ENCODE data around the gene TRIM39. TPM values are rescaled to one million over a fixed set of nuclear protein-coding genes. Genes with fewer than 3 reads are reported as not detected.

Gene TRIM39
- total and polyA plus RNA-seq, 2 of the 4 experiments (the other 2 are of a cell fraction) = 7.5 to 10.0 TPM

- no peak overlapping the region for H2AFZ ChIP-seq (replicated peaks; ENCODE audit: low read length, poor library complexity)
- H2AK9ac ChIP-seq (replicated peaks; ENCODE audit: low read depth, low read length, poor library complexity) = no peak overlapping the region
- BruUV-seq (replicated peaks) = no TSS peak
- H3K4me1 ChIP-seq (ENCODE audit: control insufficient read depth, insufficient read depth, low read length) = no peaks in the 10 kb centered on the region
- in situ Hi-C loops (cut with MboI; ENCODE audit: low sequenced_read_pairs) (no loop called here), intact Hi-C loops (cut with micrococcal nuclease) (loop anchor here (2.0 kb wide), 1 partner anchor 96 kb away; no protein-coding TSS in a partner anchor), dilution Hi-C loops (cut with HindIII; ENCODE audit: low sequenced_read_pairs, unreplicated experiment) (no loop called here)
- H4K5ac ChIP-seq (ENCODE audit: low read depth, low read length) = no peak overlapping the region
- no peaks in the 10 kb centered on the region for H3K79me1 ChIP-seq (ENCODE audit: low read depth in 1 of 2, low read length in 2 of 2)
- H3K14ac ChIP-seq (replicated peaks; ENCODE audit: low read depth, low read length) = no peak overlapping the region
- H3K9me1 ChIP-seq (ENCODE audit: insufficient read depth, low read length) = no peaks in the 10 kb centered on the region
- no peak overlapping the region for H3K4me3 ChIP-seq (ENCODE audit: insufficient read depth, low read depth, low read length)
- H2BK20ac ChIP-seq (ENCODE audit: low read depth, low read length) = no peak overlapping the region
- ChIA-PET CTCF (no interaction called here), POLR2A (ENCODE audit: unreplicated experiment) (no interaction called here)
- H3K9me3 ChIP-seq (ENCODE audit: control insufficient read depth, insufficient read depth, low read length) = no peaks in the 10 kb centered on the region
- WGBS, 2 experiments (ENCODE audit: extremely low coverage in 2 of 2, insufficient read length in 1 of 2) = no CpG with 5 or more reads among the region's 1 CpG
- no peak overlapping the region for H3K56ac ChIP-seq (ENCODE audit: extremely low read depth, insufficient read depth, low read length)
- H3K27me3 ChIP-seq (ENCODE audit: control insufficient read depth, insufficient read depth, low read length) = peaks cover 51% of the 10 kb centered on the region
- no peak overlapping the region for H3K4ac ChIP-seq (ENCODE audit: low read depth, low read length)
- no peak overlapping the region for H3K18ac ChIP-seq (ENCODE audit: low read depth, low read length)
- no peak overlapping the region for H3K23ac ChIP-seq (ENCODE audit: low read depth, low read length)
- H4K91ac ChIP-seq (ENCODE audit: insufficient read depth, low read depth, low read length) = no peak overlapping the region
- H3K36me3 ChIP-seq (ENCODE audit: control insufficient read depth, insufficient read depth, low read length) = no peaks in the 10 kb centered on the region
- no peak overlapping the region for H3K4me2 ChIP-seq (ENCODE audit: low read depth, low read length)
- TF ChIP-seq NFE2L2 (IDR thresholded peaks at IDR 0.05; ENCODE audit: low read depth, low read length) = no peak
- no peak for TF ChIP-seq BHLHE40 (IDR thresholded peaks at IDR 0.05; ENCODE audit: low read depth, low read length)
- no peak for TF ChIP-seq CTCF (conservative IDR thresholded peaks at IDR 0.05; ENCODE audit: low read depth, low read length)
- no peak for TF ChIP-seq ELK1 (IDR thresholded peaks at IDR 0.05; ENCODE audit: borderline replicate concordance, low read depth, low read length)
- no peak for TF ChIP-seq RAD21 (IDR thresholded peaks at IDR 0.05; ENCODE audit: low read length)
- no peaks in the 10 kb centered on the region for H4K20me1 ChIP-seq (ENCODE audit: insufficient read depth, low read length)
- DNase-seq (no peak), ATAC-seq (ENCODE audit: low read depth) (no peak)
- H2BK120ac ChIP-seq (ENCODE audit: low read depth, low read length) = no peak overlapping the region
- no peak overlapping the region for H3K9ac ChIP-seq (ENCODE audit: low read depth, low read length)
- H3K27ac ChIP-seq (ENCODE audit: insufficient read depth, low read length) = no peak overlapping the region
- H2AK5ac ChIP-seq (ENCODE audit: low read depth, low read length) = no peak overlapping the region
- H2BK15ac ChIP-seq (ENCODE audit: low read depth, low read length) = no peak overlapping the region
- no peak overlapping the region for H2BK5ac ChIP-seq (ENCODE audit: low read depth, low read length, poor library complexity, severe bottlenecking)
- no peak overlapping the region for H4K8ac ChIP-seq (ENCODE audit: low read depth in 2 of 2, low read length in 2 of 2)
Measured at GRCh38 chr6:30356536-30356935, 29.8 kb downstream of the TRIM39 start.

Data from IMR-90 (cell line).